OCI-LY7 (cell line): Measurements from ENCODE around the gene CBY2.

Experiments
- CTCF ChIP-seq: fragments of 200-600 bp; sonication (generic); conservative IDR thresholded peaks from 2 replicates; pipeline ENCODE4 v1.5.1; 2014; ENCODE audit warnings: mild to moderate bottlenecking, antibody characterized with exemption, low read length, moderate library complexity, mixed read lengths
- EZH2phosphoT487 ChIP-seq: fragments of 200-600 bp; sonication (generic); IDR thresholded peaks from 2 replicates; pipeline ENCODE4 v1.6.1; 2018; ENCODE audit warnings: low read depth, borderline replicate concordance, mild to moderate bottlenecking, mixed run types, antibody characterized with exemption, low read length, moderate library complexity, mixed read lengths

GRCh38 chr13:45707516-45708100 is 5.5 kb downstream of the CBY2 start:
- TF ChIP-seq CTCF (no peak), EZH2phosphoT487 (no peak)
